Keratinocyte (primary cell): ENCODE data around the gene ST8SIA6.

ENCODE experiments used
- EZH2 ChIP-seq: IDR thresholded peaks from one replicate; pipeline ENCODE4 v1.6.1; 2012; ENCODE audit warnings: inconsistent platforms, mild to moderate bottlenecking, low read length, moderate library complexity
- TF ChIP-seq, protein P1 (sequence below), 3 experiments: IDR thresholded peaks in 1 of 3; conservative IDR thresholded peaks in 1 of 3; optimal IDR thresholded peaks in 1 of 3; 2 replicates in 2 of 3; 3 replicates in 1 of 3; pipeline versions ENCODE3 to v1.5.1; 2011; ENCODE audit warnings: low read length in 3 of 3, mild to moderate bottlenecking in 3 of 3, moderate library complexity in 2 of 3, control low read depth in 1 of 3, inconsistent platforms in 1 of 3; ENCODE audit not compliant: insufficient read depth in 2 of 3; ENCODE audit errors: extremely low read depth in 1 of 3

DNA sequence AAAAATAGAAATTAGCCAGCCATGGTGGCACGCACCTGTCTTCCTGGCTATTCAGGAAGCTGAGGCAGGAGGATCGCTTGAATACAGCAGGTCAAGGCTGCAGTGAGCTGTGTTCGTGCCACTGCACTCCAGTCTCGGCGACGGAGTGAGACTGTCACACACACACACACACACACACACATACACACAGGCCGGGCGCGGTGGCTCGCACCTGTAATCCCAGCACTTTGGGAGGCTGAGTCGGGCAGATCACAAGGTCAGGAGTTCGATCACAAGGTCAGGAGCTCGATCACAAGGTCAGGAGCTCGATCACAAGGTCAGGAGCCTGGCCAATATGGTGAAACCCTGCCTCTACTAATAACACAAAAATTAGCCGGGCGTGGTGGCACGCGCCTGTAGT, 68.4 kb downstream of the ST8SIA6 start:
- TF ChIP-seq, protein P1, sequence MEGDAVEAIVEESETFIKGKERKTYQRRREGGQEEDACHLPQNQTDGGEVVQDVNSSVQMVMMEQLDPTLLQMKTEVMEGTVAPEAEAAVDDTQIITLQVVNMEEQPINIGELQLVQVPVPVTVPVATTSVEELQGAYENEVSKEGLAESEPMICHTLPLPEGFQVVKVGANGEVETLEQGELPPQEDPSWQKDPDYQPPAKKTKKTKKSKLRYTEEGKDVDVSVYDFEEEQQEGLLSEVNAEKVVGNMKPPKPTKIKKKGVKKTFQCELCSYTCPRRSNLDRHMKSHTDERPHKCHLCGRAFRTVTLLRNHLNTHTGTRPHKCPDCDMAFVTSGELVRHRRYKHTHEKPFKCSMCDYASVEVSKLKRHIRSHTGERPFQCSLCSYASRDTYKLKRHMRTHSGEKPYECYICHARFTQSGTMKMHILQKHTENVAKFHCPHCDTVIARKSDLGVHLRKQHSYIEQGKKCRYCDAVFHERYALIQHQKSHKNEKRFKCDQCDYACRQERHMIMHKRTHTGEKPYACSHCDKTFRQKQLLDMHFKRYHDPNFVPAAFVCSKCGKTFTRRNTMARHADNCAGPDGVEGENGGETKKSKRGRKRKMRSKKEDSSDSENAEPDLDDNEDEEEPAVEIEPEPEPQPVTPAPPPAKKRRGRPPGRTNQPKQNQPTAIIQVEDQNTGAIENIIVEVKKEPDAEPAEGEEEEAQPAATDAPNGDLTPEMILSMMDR (optimal IDR thresholded peaks at IDR 0.05 in 1 of 3, IDR thresholded peaks at IDR 0.05 in 1 of 3, conservative IDR thresholded peaks at IDR 0.05 in 1 of 3; ENCODE audit: extremely low read depth in 1 of 3, insufficient read depth in 2 of 3, low read length in 3 of 3), result no peak
- TF ChIP-seq EZH2, result no peak
